Measurements from ENCODE around the gene NPFFR1. TPM values are rescaled to one million over a fixed set of nuclear protein-coding genes. Genes with fewer than 3 reads are reported as not detected.

NPFFR1 gene
- total RNA-seq, 1 experiment from 2014 or later: 0.05 TPM

- H3K36me3 ChIP-seq (ENCODE audit: control insufficient read depth, insufficient read depth, low read length): no peaks in the 10 kb centered on the region
- H3K27me3 ChIP-seq (ENCODE audit: control insufficient read depth, insufficient read depth, low read length): no peaks in the 10 kb centered on the region
- H3K27ac ChIP-seq (ENCODE audit: low read length): no peak overlapping the region
- intact Hi-C loops (cut with micrococcal nuclease; ENCODE audit: unreplicated experiment): no loop called here
- POLR2A ChIA-PET: no interaction called here
- no peak for TF ChIP-seq POLR2AphosphoS5 (IDR thresholded peaks at IDR 0.05; ENCODE audit: low read depth, low read length)
- no peak for TF ChIP-seq SIN3A (IDR thresholded peaks at IDR 0.05; ENCODE audit: borderline replicate concordance, insufficient read depth, low read depth, low read length)
- no peak for TF ChIP-seq CTCF (IDR thresholded peaks at IDR 0.05)
- no peak for TF ChIP-seq REST (IDR thresholded peaks at IDR 0.05; ENCODE audit: insufficient read depth in 1 of 2, low read depth in 2 of 2, low read length in 1 of 2)
- TF ChIP-seq TCF7L2 (IDR thresholded peaks at IDR 0.05; ENCODE audit: low read depth, low read length): no peak
- in situ Hi-C loops (cut with HindIII; ENCODE audit: low pct_unique_long_range_greater_than_20kb, low sequenced_read_pairs): no loop called here
- no peak for ATAC-seq
- H3K9me3 ChIP-seq (ENCODE audit: control insufficient read depth, insufficient read depth, low read depth, low read length): no peaks in the 10 kb centered on the region
- CTCF ChIA-PET: no interaction called here
- DNase-seq (ENCODE audit: low read depth, low spot score): no peak
- no peaks in the 10 kb centered on the region for H3K4me1 ChIP-seq (ENCODE audit: control insufficient read depth, insufficient read depth, low read length)
- no peak overlapping the region for H3K4me3 ChIP-seq (ENCODE audit: low read depth in 2 of 2, low read length in 2 of 2)
- BruUV-seq (replicated peaks): no TSS peak
Observed at GRCh38 chr10:70309661-70310060, 25.9 kb upstream of the NPFFR1 start.

DNA sequence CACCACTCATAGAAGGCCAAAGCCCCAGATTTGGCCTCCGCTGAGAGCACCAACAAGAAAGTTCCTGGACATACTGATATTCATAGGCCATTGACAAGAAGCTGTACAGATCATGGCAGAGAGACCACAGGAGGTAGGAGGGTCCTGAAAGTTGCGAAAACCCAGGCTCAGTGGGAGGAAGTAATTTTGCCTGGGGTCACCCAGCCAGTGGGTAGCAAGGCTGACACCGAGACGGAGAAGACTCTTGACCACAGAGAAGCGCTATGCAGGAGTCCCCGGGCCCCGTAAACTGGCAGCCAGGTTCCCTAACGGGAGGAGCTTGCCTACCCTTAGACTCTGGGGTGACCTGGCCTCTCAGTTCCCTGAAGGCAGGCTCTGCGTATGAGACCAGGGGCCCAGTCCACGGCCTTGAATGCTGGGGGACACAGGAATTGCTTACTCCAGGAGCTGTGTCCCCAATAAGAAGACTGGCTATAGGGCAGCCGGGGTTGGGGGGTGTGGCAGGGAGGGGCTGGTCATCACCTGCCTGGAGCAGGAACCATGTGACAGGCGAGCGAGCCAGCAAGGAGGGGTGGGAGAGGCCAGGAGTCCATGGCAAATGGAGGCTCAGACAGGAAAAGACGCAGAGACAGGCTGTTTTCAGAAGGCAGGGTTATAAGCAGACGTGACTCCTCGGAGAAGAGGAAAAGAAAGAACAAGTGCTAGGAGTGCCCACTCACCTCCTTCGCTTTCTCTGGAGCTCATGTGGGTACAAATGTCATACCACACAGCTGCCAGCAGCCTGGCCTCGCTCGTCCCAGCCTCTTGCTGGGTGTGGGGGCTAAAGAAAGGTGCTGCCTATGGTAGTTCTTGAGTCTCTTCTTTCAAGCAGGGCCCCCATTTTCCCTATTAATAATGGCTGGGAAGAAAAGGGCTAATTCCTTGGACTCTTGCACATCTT, 24.6 kb upstream of the NPFFR1 start:
- no peak overlapping the region for H3K4me3 ChIP-seq (ENCODE audit: low read depth in 2 of 2, low read length in 2 of 2)
- no peaks in the 10 kb centered on the region for H3K27me3 ChIP-seq (ENCODE audit: control insufficient read depth, insufficient read depth, low read length)
- no TSS peak for BruUV-seq (replicated peaks)
- no peaks in the 10 kb centered on the region for H3K36me3 ChIP-seq (ENCODE audit: control insufficient read depth, insufficient read depth, low read length)
- intact Hi-C loops (cut with micrococcal nuclease; ENCODE audit: unreplicated experiment) (no loop called here), in situ Hi-C loops (cut with HindIII; ENCODE audit: low pct_unique_long_range_greater_than_20kb, low sequenced_read_pairs) (no loop called here)
- CTCF ChIA-PET: no interaction called here
- H3K27ac ChIP-seq (ENCODE audit: low read length): no peak overlapping the region
- DNase-seq (ENCODE audit: low read depth, low spot score): no peak
- TF ChIP-seq SIN3A (IDR thresholded peaks at IDR 0.05; ENCODE audit: borderline replicate concordance, insufficient read depth, low read depth, low read length) (no peak), CTCF (IDR thresholded peaks at IDR 0.05) (no peak), REST (IDR thresholded peaks at IDR 0.05; ENCODE audit: insufficient read depth in 1 of 2, low read depth in 2 of 2, low read length in 1 of 2) (no peak), TCF7L2 (IDR thresholded peaks at IDR 0.05; ENCODE audit: low read depth, low read length) (no peak), POLR2AphosphoS5 (IDR thresholded peaks at IDR 0.05; ENCODE audit: low read depth, low read length) (no peak)
- POLR2A ChIA-PET: no interaction called here
- no peaks in the 10 kb centered on the region for H3K9me3 ChIP-seq (ENCODE audit: control insufficient read depth, insufficient read depth, low read depth, low read length)
- no peaks in the 10 kb centered on the region for H3K4me1 ChIP-seq (ENCODE audit: control insufficient read depth, insufficient read depth, low read length)
- ATAC-seq: no peak

Measured in Panc1 (cell line).